T-helper 1 cell treated with Interleukin-12 subunit alpha and Interleukin-12 subunit beta and Interleukin-4 antibody, amounts not matched to agents 30 ng/mL and 1 ng/mL, for 36 hours (primary cell): ENCODE results near the gene DPM3. TPM values are rescaled to one million over a fixed set of nuclear protein-coding genes. Genes with fewer than 3 reads are reported as not detected.

Source experiments
- intact Hi-C: fragments of 100-400 bp; cut with micrococcal nuclease; formaldehyde crosslinking; loops from one replicate; pipeline ENCODE4 v1.15.1; 2024
- total RNA-seq: library from RNA; stranded (reverse); gene quantifications from 2 replicates; pipeline ENCODE4 v1.2.3, GENCODE V29; 2022

DPM3 gene
- total RNA-seq, 1 donor from 2014 or later, result 38.4 TPM

GRCh38 chr1:155175927-155176371 is 35.6 kb upstream of the DPM3 start:
- intact Hi-C loops, result loop anchor here (1.0 to 2.0 kb wide), 6 partner anchors 17 to 416 kb away; partner anchors contain the start of gene THBS3

- intact Hi-C loops, result no loop called here
Measured at GRCh38 chr1:155175281-155175926, 35.1 kb upstream of the DPM3 start.

- intact Hi-C loops, result loop anchor here (5.0 kb wide), 4 partner anchors 172 to 617 kb away; partner anchors contain the start of genes CKS1B, SHC1, UBE2Q1 and ZBTB7B
Measured at GRCh38 chr1:155174324-155175280, 34.3 kb upstream of the DPM3 start.

GRCh38 chr1:155173478-155174323 is 33.4 kb upstream of the DPM3 start, which contains the start of gene TRIM46:
TRIM46 (plus strand) TSS chr1:155173849; CDS start chr1:155173967, 118 bp downstream.
- intact Hi-C loops, result loop anchor here (5.0 kb wide), 4 partner anchors 171 to 616 kb away; partner anchors contain the start of genes CKS1B, SHC1, UBE2Q1 and ZBTB7B

GRCh38 chr1:155172732-155173477 is 32.6 kb upstream of the DPM3 start, which contains the start of gene KRTCAP2:
KRTCAP2 (minus strand) TSS chr1:155173304; CDS start chr1:155173224, 80 bp downstream.
- intact Hi-C loops, result loop anchor here (1.0 to 5.0 kb wide), 6 partner anchors 33 to 616 kb away; partner anchors contain the start of genes CKS1B, DPM3, SHC1 and UBE2Q1

- intact Hi-C loops, result loop anchor here (1.0 to 5.0 kb wide), 6 partner anchors 32 to 615 kb away; partner anchors contain the start of genes CKS1B, DPM3, SHC1 and UBE2Q1
Measured at GRCh38 chr1:155171836-155172731, 31.8 kb upstream of the DPM3 start.

- intact Hi-C loops, result loop anchor here (5.0 kb wide), 4 partner anchors 169 to 614 kb away; partner anchors contain the start of genes CKS1B, SHC1, UBE2Q1 and ZBTB7B
Measured at GRCh38 chr1:155170806-155171205, 30.5 kb upstream of the DPM3 start.

GRCh38 chr1:155170101-155170785 is 29.9 kb upstream of the DPM3 start:
- intact Hi-C loops, result loop anchor here (5.0 kb wide), 4 partner anchors 168 to 613 kb away; partner anchors contain the start of genes CKS1B, SHC1, UBE2Q1 and ZBTB7B

- intact Hi-C loops, result loop anchor here (2.0 to 5.0 kb wide), 3 partner anchors 35 to 692 kb away; partner anchors contain the start of gene SLC50A1
Measured at GRCh38 chr1:155169541-155169940, 29.2 kb upstream of the DPM3 start.

GRCh38 chr1:155168456-155169210 is 28.3 kb upstream of the DPM3 start:
- intact Hi-C loops, result loop anchor here (1.0 to 5.0 kb wide), 4 partner anchors 34 to 691 kb away; partner anchors contain the start of gene SLC50A1

GRCh38 chr1:155168105-155168445 is 27.7 kb upstream of the DPM3 start:
- intact Hi-C loops, result loop anchor here (1.0 to 5.0 kb wide), 4 partner anchors 33 to 691 kb away; partner anchors contain the start of gene SLC50A1

- intact Hi-C loops, result loop anchor here (1.0 to 5.0 kb wide), 6 partner anchors 33 to 690 kb away; partner anchors contain the start of genes EFNA4 and SLC50A1
Measured at GRCh38 chr1:155167166-155168104, 27.1 kb upstream of the DPM3 start.

- intact Hi-C loops, result loop anchor here (1.0 to 5.0 kb wide), 4 partner anchors 75 to 689 kb away; partner anchors contain the start of gene EFNA4
Measured at GRCh38 chr1:155166471-155167165, 26.3 kb upstream of the DPM3 start.

GRCh38 chr1:155166051-155166470 is 25.7 kb upstream of the DPM3 start:
- intact Hi-C loops, result loop anchor here (5.0 kb wide), 2 partner anchors 119 to 689 kb away; no protein-coding TSS in a partner anchor

GRCh38 chr1:155164625-155165024 is 24.3 kb upstream of the DPM3 start:
- intact Hi-C loops, result loop anchor here (5.0 kb wide), 2 partner anchors 117 to 687 kb away; no protein-coding TSS in a partner anchor
